NCI-H1694 treated with DMSO at 0.1 percent for 48 hours (cell line): Measurements from ENCODE around the gene PLCL2.

Experiments used
- DNase-seq: peaks from one replicate; lab custom pipeline; 2025; lab: John Stamatoyannopoulos, UW

PLCL2 gene

GRCh38 chr3:17046623-17047022 lies 161.9 kb downstream of the PLCL2 start:
- DNase-seq = no peak

GRCh38 chr3:17047162-17047561 lies 162.4 kb downstream of the PLCL2 start:
- DNase-seq = no peak

GRCh38 chr3:17047894-17048293 lies 163.1 kb downstream of the PLCL2 start:
- DNase-seq = no peak

- DNase-seq = no peak
Measured at GRCh38 chr3:17050071-17050470, 165.3 kb downstream of the PLCL2 start.

GRCh38 chr3:17050506-17050905 lies 165.8 kb downstream of the PLCL2 start:
- no peak for DNase-seq

DNA sequence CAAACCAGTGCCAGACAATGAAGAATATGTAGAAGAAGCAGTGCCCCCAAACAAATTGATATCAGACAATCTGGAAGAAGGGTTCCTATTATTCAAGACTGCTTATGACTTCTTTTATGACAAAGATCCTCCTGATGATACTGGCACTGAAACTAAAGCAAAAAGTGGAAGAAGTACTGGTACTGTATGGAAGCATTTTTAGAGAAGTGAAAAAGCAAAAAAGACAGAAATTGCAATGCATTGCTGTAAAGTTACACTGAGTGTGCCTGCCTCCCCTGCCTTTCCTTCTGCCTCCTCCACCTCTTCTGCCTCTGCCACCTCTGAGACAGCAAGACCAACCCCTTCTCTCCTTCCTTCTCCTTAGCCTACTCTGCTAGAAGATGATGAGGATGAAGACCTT lies 167.6 kb downstream of the PLCL2 start:
- no peak for DNase-seq

DNA sequence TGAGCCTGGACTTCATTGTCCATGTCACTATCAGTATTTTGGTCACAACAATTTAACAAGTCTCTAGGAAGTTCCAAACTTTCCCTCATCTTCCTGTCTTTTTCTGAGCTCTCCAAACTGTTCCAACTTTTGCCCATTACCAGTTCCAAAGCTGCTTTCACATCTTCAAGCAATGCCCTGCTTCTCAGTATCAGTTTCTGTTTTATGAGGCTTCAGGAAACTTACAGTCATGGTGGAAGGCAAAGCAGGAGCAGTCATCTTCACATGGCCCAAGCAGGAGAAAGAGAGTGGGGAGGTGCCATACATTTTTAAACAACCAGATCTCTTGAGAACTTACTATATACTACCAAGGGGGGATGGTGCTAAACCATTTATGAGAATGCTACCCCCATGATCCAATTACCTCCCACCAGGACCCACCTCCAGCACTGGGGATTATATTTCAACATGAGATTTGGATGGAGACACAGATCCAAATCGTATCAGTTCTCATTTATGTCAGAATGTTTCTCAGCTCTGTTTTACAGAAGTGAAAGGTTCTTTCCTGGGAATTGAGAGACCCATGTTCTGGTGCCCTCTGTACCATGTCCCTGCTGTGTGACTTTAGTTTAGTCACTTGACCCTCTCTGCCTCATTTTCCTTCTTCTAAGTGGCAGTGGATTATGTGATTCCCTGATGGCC lies 169.7 kb downstream of the PLCL2 start:
- DNase-seq = no peak

- no peak for DNase-seq
Measured at GRCh38 chr3:17054982-17055343, 170.2 kb downstream of the PLCL2 start.

DNA sequence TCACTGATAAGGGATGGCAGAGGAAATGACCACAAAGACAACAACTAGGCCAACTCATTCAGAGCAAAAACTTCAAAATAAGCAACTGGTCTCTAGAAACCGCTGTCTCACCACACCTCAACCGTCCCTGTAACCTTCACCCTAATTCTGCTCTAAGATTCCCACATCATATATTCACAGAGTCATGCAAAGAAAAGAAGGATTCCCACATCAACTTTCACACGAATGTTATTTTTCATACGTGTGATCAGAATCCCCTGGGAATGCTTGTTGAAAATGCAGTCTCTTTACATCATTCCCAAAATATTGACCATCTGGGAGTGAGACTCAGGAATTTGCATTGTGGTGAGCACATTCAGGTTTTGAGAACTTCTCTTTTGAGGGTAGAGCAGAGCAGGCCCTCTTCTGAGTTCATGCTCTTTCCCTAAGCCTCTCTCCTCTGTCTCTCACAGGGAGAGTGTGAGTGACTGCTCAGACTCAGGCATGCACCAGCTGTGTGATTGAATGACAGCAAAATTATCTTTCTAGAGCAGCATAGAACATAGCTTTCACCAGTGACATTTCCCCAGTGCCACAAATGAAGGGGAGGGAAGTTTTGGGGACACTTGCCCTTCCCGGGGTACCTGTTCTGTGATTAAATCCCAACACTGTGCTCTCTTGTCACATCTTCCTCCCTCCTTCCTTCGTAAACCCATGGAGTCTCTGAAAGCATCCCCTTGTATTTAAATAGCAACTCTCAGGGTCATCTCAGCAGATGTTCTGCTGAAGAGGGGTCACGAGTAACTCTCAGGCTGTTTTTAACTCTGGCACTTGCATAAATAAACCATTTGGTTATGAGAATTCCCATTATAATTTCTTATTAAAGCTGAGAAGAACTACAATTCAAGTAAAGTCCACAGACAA lies 170.9 kb downstream of the PLCL2 start:
- DNase-seq = no peak

- DNase-seq = no peak
Measured at GRCh38 chr3:17057321-17057720, 172.6 kb downstream of the PLCL2 start.

DNA sequence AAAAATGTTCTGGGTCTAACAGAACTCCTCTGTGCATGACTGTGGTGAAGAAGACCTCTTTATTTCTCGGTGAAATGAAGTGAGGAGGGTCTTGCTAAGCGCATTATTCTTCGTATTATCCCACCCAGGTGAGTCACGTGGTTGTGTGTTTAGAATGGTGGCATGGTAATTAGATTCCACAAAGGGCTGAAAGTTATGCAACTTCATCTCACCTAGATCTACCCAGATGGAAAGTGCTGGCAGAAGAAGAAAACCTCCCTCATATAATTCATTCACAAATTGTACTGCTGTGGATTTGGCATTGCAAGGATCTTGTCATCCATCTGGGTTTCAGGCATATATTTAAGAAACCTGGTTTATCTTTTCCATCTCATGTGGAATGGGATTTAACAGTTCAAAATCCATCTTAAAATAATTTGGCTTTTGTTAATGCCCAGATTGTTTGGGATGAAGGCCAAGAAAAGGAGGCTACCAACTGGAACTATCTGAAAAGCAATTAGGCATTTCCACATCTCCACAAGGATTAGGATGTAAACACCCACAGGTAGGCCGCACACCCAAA lies 175.3 kb downstream of the PLCL2 start:
- DNase-seq = no peak

DNA sequence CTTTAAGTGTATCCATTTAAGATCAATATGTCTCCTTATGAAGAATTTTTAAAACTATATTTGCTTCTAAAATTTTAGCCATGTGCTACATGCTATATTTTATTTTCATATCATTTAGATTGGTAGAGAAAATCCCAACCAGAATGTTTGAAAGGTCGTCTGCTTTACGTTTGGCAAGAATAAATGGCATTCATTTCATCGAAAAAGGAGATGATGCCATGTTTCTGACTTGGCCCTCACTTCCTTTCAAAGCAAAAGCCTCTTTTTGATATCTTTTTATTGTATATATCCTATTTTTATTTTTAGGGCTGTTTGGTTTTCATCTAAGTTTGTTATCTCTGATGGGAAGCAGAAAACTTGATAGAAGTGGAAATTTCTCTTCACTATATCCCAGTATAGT lies 176.2 kb downstream of the PLCL2 start:
- no peak for DNase-seq

DNA sequence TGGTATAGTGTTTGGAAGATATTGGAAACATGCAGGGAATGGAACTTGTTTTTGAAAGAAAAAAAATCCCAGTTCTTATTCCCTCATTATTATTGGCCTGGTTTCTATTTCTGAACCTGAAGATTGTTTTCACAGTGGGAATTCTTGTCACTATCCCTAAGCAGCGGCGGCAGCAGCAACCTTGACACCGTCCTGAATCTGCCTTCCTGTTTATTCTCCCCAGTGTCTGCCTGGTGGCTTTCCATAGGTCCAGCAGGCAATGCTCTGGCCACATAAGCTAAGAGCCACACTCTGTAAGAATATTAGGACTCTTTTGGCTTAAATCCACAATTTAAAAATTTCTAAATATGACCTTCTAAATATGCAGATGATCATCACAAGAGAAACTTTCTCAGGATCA lies 178.0 kb downstream of the PLCL2 start:
- no peak for DNase-seq

GRCh38 chr3:17063596-17063995 lies 178.8 kb downstream of the PLCL2 start:
- DNase-seq = no peak

- DNase-seq = no peak
Measured at GRCh38 chr3:17065315-17065714, 180.6 kb downstream of the PLCL2 start.

GRCh38 chr3:17065881-17066280 lies 181.1 kb downstream of the PLCL2 start:
- no peak for DNase-seq

GRCh38 chr3:17069754-17070153 lies 185.0 kb downstream of the PLCL2 start:
- DNase-seq = no peak

GRCh38 chr3:17070161-17070959 lies 185.6 kb downstream of the PLCL2 start:
- peak; percentile 45 for DNase-seq

GRCh38 chr3:17074559-17074958 lies 189.8 kb downstream of the PLCL2 start:
- DNase-seq = no peak

GRCh38 chr3:17075358-17075757 lies 190.6 kb downstream of the PLCL2 start:
- DNase-seq = no peak

GRCh38 chr3:17075907-17076306 lies 191.2 kb downstream of the PLCL2 start:
- DNase-seq = no peak

DNA sequence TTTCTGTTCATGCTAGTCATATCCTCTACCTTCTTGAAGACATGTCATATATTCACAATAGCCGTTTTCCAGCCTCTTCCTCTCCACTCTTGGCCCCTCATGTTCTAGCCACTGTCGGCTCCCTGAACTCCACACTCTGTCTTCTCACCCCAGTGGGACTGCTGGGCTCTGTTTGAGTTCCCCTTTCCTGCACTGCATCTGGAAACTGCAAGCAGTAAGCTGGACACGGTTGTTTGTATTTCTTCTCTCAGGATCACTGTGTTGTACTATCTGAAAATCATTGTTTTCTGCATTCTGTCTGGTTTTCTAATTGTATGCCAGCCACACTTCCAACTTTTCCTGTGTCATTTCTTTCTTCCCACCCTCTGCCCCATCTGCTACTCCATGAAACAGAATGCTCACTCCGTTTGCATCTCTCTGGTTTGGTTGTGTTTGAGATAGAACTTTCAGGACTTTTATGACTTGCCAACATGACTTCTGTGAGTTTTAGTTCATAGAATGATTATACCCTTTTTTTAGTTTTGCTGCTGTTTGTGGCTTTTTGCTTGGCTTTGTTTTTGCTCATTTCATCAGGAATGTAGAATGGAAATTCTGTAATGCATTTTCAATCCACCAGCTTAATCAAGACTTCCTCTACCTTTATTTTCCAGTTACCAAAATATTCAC lies 192.3 kb downstream of the PLCL2 start:
- DNase-seq = no peak
